HG02884 (cell line): ENCODE data around the gene ANKRD23.
"Not testable (repeated sequence)": the region's sequence is repeated elsewhere in the genome, so short reads cannot be mapped to it uniquely, and the experiment has no call there.

Source experiments
- ATAC-seq: cut with Tn5 transposase; IDR thresholded peaks from one replicate; pipeline ENCODE4 v1.9.1; 2021; ENCODE audit warnings: mild to moderate bottlenecking, moderate library complexity; ENCODE audit not compliant: unreplicated experiment

ANKRD23 gene

GRCh38 chr2:96864343-96865091 lies 20.7 kb upstream of the ANKRD23 start:
- ATAC-seq, result no peak

DNA sequence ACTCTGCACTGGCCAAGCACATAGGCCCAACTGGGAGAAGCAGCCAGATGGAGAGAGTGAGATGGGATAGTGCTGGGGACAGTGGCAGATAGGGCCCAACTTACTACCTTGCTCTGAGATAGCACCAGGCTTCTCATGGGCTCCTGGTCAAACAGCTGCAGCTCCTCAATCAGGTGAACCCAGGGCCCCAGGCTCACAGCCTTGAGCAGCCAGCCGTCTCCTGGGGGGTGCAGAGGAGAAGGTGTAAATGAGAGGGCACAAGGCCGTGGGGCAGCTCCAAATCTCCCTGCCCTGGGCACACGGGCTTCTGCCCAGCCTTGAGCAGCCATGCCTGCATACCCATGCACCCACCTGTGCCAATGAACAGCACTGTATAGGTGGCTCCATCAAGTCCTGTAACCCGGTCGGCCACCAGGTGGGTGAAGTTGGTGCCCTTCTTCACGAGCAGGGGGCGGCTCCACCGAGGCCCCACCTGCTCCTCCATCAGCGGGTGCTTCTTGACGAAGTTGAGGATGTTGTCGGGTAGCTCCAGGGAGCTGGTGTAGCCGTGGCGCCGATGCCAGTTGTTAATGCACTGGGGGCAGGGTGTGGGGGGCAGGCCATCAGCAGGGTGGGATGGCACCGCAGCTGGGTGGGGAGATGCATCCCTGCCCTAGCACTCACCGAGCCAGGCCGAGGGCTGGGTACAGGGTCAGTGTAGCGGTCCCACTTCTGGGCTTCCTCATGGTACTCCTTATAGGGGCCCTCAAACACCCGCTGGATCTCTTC lies 19.9 kb upstream of the ANKRD23 start:
- ATAC-seq, result no peak

- ATAC-seq, result not testable (repeated sequence)
Observed at GRCh38 chr2:96863056-96863455, 19.2 kb upstream of the ANKRD23 start.

- ATAC-seq, result no peak
Observed at GRCh38 chr2:96861074-96861473, 17.3 kb upstream of the ANKRD23 start.

GRCh38 chr2:96860065-96861029 lies 16.5 kb upstream of the ANKRD23 start:
- no peak for ATAC-seq

GRCh38 chr2:96859681-96860064 lies 15.9 kb upstream of the ANKRD23 start:
- no peak for ATAC-seq

GRCh38 chr2:96859099-96859649 lies 15.4 kb upstream of the ANKRD23 start:
- ATAC-seq, result no peak

DNA sequence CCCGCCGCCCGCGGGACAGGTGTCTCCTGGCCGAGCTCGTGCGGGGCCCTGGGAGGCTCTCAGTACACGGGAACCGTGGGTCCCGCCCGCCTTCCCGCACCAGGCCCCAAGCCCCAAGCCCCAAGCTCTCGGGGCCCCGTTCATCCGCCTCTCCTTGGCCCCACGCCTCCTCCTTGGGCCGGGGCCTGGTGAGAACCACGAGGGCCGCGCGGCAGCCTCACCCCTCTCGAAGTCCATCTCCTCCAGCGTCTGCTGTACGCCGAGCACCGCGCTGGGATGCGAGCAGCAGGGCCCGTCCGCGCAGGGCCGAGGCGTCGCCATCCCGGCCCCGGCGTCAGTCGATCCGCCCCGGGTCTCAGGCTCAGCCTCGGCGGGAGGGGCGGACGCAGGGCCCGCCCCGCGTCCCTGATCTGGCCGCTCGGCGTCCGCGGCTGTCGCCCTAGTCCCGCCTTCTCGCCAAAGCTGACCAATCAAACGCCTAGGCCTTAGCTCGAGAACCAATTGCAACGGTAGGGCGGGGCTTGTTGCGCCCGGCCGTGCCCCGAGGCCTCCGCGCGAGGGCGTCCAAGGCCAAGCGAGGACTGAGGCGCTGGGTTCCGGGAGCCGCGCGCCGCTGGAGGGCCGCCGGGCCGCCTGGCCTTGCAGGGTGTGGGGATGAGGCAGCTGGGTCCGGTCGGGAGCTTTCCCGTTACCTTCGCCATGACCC lies 14.0 kb upstream of the ANKRD23 start, which contains the start of gene ANKRD39:
Gene ANKRD39, minus strand, starts transcription at position 350 of the 706 bp plus-strand sequence. Its CDS starts 29 bp downstream, at position 321.
- peak; percentile 92 for ATAC-seq

GRCh38 chr2:96856776-96857666 lies 13.2 kb upstream of the ANKRD23 start:
- no peak for ATAC-seq

GRCh38 chr2:96853321-96853720 lies 9.5 kb upstream of the ANKRD23 start:
- ATAC-seq, result no peak

GRCh38 chr2:96852667-96853066 lies 8.8 kb upstream of the ANKRD23 start:
- ATAC-seq, result no peak

DNA sequence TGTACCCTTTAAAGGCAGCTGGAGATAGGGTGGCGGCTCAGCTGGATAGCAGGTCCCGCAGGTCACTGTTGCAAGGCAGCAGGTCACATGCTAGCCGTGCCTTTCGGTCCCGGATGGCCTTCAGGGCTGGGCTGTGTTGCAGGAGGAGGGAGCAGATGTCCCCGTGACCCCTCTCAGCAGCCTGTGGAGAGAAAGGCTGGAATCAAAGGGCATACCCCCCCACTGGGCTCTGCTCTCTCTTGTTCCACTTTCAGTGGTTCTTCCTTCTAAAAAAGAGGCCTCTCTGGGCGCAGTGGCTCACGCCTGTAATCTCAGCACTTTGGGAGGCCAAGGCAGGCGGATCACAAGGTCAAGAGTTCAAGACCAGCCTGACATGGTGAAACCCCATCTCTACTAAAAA lies 4.4 kb upstream of the ANKRD23 start:
- no peak for ATAC-seq

GRCh38 chr2:96847586-96847985 lies 3.8 kb upstream of the ANKRD23 start:
- no peak for ATAC-seq

DNA sequence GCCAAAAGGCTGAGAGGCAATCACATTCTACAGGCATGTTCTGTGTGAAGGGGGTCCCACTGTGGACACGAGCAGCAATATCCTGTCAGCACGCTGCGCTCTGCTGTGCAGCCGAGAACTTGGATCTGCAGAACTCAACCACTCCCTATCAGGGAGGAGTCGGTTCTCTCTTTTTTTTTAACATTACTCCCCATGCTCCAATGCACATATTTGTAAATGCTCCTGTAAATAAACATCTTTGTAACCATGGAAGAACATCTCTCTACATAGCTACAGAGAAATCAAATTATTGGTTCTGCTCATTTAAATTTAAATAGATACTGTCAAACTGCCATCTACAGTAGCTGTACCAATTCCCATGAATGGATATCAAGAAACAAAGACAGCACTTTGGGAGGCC lies 3.0 kb upstream of the ANKRD23 start:
- no peak for ATAC-seq

- no peak for ATAC-seq
Observed at GRCh38 chr2:96844405-96844808, 586 bp upstream of the ANKRD23 start.

DNA sequence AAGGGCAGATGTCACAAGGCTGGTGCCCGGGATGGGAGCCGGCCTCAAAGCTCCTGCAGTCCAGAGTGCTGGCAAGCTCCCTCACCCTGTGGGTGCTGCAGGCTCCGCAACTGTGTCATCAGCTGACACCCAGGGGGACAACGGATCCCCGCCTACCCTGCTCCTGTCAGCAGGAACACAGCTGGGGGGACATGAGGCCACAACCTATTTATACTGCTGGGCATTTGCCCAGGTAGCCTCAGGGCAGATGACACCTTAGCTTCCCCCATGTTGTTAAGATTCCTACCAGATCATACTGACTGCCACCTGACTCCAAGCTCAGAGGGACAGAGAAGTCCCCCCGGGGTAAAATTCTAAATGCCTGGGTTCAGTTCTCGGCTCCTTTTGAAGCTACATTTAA lies 1.2 kb downstream of the ANKRD23 start:
- no peak for ATAC-seq

DNA sequence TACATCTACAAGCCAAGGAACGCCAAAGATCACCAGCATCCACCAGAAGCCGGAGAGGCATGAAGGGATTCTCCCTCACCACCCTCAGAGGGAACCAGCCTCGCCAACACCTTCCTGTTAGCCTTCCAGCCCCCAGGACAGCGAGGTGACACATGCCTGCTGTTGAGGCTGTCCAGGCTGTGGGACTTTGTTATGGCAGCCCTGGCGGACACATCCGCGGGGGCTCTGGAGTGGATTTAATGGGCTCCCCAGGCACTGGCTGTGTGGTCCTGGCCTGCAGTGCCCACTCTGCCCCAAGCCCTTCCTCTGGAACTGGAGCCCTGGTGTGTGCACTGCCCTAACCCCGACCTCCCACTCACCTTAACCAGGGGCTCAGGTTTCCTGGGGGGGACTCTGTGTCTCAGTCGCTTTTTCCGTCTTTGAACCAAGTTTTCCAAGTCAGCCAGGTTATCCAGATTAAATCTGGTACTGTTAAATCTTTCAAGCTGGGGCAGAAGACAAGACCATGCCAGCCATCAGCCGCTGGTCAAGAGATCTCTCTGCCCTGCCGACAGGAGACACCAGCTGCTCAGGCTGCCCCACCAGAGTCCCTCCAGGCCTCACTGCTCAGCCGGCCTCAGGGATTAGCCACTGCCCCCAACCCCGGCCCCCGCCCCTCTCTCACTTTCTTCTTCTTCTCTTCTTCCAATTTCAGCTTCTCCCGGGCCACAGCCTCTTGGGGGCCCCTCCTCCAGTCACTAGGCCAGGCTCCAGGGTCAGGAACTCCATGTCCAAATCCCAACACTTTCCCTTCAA lies 1.9 kb downstream of the ANKRD23 start:
- no peak for ATAC-seq
